Motor neuron (in vitro differentiated cells): Measurements from ENCODE around the gene POLD2. TPM values are rescaled to one million over a fixed set of nuclear protein-coding genes. Genes with fewer than 3 reads are reported as not detected.

ENCODE experiments used
- ATAC-seq, 8 experiments: fragments of 200-7000 bp; cut with Tn5 transposase; replicated peaks in 6 of 8; 2 replicates each; pipeline ENCODE4 v1.8.0; 2021; ENCODE audit warnings: mild to moderate bottlenecking in 8 of 8, moderate library complexity in 8 of 8
- H3K27ac ChIP-seq, 2 donors: fragments of 250-450 bp; sonication (Bioruptor Pico); 2 replicates each; pipeline ENCODE4 v1.9.0; 2021; ENCODE audit warnings: antibody characterized with exemption in 2 of 2, mild to moderate bottlenecking in 2 of 2, moderate library complexity in 1 of 2
- H3K4me1 ChIP-seq, 2 donors: fragments of 250-450 bp; sonication (Bioruptor Pico); replicated peaks in 1 of 2; 2 replicates each; pipeline ENCODE4 v1.6.1; 2021; ENCODE audit warnings: antibody characterized with exemption in 2 of 2, mild to moderate bottlenecking in 2 of 2, moderate library complexity in 1 of 2
- H3K4me3 ChIP-seq, 5 donors: fragments of 250-450 bp; sonication (Bioruptor Pico); 2 replicates each; pipeline ENCODE4 v1.9.0; 2021; ENCODE audit warnings: antibody characterized with exemption in 5 of 5, mild to moderate bottlenecking in 5 of 5, moderate library complexity in 4 of 5
- WGBS, 10 experiments: fragments of 450-650 bp; shearing (Covaris generic); methylation state at CpG; one replicate each; pipeline ENCODE4 v1.0.0; 2022; 5-methylcytosine and 5-hydroxymethylcytosine counted together
- in situ Hi-C, 9 experiments: fragments of 400-800 bp; cut with MboI; loops; one replicate each; pipeline ENCODE4 v1.15.0; 2021; ENCODE audit warnings: low sequenced_read_pairs in 9 of 9, low pct_unique_long_range_greater_than_20kb in 2 of 9; ENCODE audit not compliant: unreplicated experiment in 9 of 9
- total RNA-seq, 8 experiments: library from RNA; unstranded; fragments of 300-600 nt; gene quantifications; 2 replicates each; pipeline versions ENCODE4 v1.2.3 to v1.2.4, GENCODE V29; 2022

The POLD2 gene
- total RNA-seq, 8 experiments from 2014 or later: 53.7 to 146 (median 73.7) TPM

DNA sequence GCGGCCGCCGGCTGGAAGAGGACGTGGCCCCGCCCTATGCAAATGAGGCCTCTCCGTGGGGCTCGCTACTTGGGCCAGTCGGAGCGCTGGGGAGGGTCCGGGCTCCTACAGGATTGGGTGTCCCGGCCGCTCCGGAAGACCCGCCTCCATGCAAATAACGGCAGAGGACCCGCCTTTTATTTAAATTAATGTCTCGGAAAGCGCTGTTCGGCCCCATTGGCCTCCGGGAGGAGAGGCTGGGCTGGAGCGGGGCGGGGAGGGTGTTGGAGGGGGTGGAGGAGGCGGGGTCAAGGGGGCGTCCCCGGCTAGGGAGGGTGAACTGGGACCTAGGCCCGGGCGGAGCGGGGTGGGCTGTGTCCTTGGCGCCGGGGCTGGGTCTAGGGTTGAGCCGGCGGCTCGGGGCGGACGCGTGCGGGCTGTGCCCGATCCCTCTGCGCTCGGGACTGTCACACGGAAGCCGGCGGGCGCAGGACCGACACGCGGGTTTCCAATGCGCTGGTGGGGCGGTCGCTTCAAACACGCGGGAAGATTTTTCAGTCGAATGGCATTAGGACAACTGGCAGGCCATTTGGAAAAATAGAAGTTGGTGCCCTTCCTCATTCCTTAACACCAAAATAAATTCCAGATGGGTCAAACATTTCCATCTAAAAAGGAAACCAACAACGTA is 40.7 kb downstream of the POLD2 start:
- in situ Hi-C loops: no loop called here
- WGBS, 10 experiments: 0 to 33% (median 4%) methylated on average over 1 to 14 of the region's 54 CpGs; no CpG with 5 or more reads in 1 of the 10 experiments
- peaks cover 4 to 7% of the 10 kb centered on the region in 2 donors for H3K4me1 ChIP-seq

GRCh38 chr7:44081266-44081748 is 42.0 kb downstream of the POLD2 start:
- no peak for ATAC-seq
- peak overlapping the region; percentile 64 to 91 (median 74) for H3K4me3 ChIP-seq
- H3K27ac ChIP-seq: no peak overlapping the region
- peaks cover 4 to 7% of the 10 kb centered on the region in 2 donors for H3K4me1 ChIP-seq
- in situ Hi-C loops: no loop called here
- WGBS, 10 experiments: 33 to 100% (median 85%) methylated on average over 1 to 7 of the region's 9 CpGs; no CpG with 5 or more reads in 2 of the 10 experiments

More for the DNA sequence above, 40.7 kb downstream of the POLD2 start:
- ATAC-seq: peak; percentile 93 to 97 (median 94)
- Histone ChIP-seq H3K27ac (no peak overlapping the region), H3K4me3 (peak overlapping the region; percentile 48 to 91 (median 74))

GRCh38 chr7:44080686-44081265 is 42.6 kb downstream of the POLD2 start:
- no peak for ATAC-seq
- in situ Hi-C loops: no loop called here
- H3K4me3 ChIP-seq: no peak overlapping the region
- 76 to 100% (median 89%) methylated on average over 3 to 5 of the region's 11 CpGs; no CpG with 5 or more reads in 4 of the 10 experiments for WGBS, 10 experiments
- H3K27ac ChIP-seq: no peak overlapping the region
- H3K4me1 ChIP-seq: peaks cover 4 to 7% of the 10 kb centered on the region in 2 donors

DNA sequence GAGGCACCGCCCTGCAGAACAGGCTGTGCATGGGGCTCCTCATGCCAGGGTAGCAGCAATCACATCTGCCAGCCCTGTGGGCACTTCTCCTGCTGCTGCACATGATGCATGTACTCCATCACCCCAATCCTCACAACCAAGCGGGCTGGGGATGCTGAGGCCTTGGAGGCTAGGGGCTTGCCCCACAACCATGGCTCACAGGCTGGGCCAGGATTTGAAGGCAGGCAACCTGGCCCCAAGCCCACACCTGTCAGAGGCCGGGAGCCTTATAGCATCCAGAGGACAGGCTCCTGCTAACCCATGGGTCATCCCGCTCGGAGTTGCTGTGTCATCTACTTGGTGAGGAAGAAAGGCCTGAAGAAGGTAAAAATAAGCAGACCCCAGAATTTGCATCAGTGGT is 43.2 kb downstream of the POLD2 start:
- in situ Hi-C loops: no loop called here
- H3K4me3 ChIP-seq: no peak overlapping the region
- H3K27ac ChIP-seq: no peak overlapping the region
- ATAC-seq: no peak
- WGBS, 10 experiments: 90 to 100% (median 100%) methylated on average over 1 to 3 of the region's 5 CpGs; no CpG with 5 or more reads in 5 of the 10 experiments
- H3K4me1 ChIP-seq: peaks cover 4 to 7% of the 10 kb centered on the region in 2 donors

DNA sequence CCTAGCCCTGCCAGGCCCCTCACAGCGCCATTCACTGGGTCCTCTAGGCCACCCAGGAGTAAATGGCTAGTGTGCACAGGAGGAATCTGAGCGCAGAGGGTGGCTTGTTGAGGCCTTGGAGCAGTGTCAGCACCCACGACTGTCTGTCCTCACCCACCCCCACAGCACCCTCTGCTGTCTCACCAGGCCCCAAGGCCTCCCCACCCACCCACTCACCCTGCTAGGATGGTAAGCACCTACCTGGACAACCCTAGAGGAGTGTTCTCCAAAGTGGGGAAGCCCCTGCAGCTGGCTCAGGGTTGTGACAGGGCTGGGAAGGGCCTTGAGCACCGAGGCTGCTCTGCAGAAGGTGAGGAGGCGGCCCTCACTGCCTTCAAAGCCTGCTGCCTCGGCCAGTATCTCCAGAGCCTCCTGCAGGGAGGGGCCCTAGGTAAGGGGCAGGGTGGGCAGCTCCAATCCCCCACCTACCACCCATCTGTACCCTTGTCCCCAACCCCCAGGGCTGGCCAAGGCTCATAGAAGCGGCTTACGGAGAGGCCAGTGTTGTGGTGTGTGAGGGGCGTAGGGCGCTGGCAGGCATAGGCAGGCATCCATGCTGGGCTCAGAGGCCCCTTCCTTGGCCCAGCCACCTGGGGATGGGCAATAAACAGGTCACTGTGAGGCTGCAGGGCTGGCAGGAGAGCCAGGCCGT is 43.9 kb downstream of the POLD2 start:
- peaks cover 4 to 7% of the 10 kb centered on the region in 2 donors for H3K4me1 ChIP-seq
- WGBS, 10 experiments: 20 to 87% (median 86%) methylated on average over 1 to 3 of the region's 11 CpGs; no CpG with 5 or more reads in 7 of the 10 experiments
- H3K4me3 ChIP-seq: no peak overlapping the region
- in situ Hi-C loops: no loop called here
- no peak overlapping the region for H3K27ac ChIP-seq
- no peak for ATAC-seq

GRCh38 chr7:44078521-44078920 is 44.8 kb downstream of the POLD2 start:
- Histone ChIP-seq H3K4me3 (no peak overlapping the region), H3K4me1 (peaks cover 4 to 7% of the 10 kb centered on the region in 2 donors), H3K27ac (no peak overlapping the region)
- in situ Hi-C loops: no loop called here
- ATAC-seq: no peak
- WGBS, 10 experiments: 78 to 100% (median 94%) methylated on average over 1 to 5 of the region's 8 CpGs; no CpG with 5 or more reads in 6 of the 10 experiments

DNA sequence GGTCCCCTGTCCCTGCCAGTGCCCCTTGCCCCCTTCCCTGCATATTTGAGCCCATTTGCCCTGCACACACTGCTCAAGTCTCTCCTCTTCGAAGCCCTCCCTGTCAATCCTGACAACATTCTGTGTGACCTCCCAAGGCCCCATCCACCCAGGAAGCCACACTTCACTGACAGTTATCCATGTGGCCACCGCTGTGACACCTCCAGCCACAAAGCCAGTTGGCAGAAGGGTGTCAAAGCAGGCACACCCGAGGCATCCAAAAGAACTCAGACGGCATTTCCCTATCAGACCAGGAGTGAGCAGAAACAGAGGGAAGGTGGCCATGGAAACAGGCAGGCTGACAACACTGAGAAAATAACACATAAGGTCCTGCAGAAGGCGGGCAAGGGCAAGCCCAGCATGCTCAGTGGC is 45.7 kb downstream of the POLD2 start:
- Histone ChIP-seq H3K4me3 (no peak overlapping the region), H3K4me1 (peaks cover 4 to 7% of the 10 kb centered on the region in 2 donors), H3K27ac (no peak overlapping the region)
- 76 to 100% (median 92%) methylated on average over 1 to 3 of the region's 5 CpGs; no CpG with 5 or more reads in 5 of the 10 experiments for WGBS, 10 experiments
- in situ Hi-C loops: no loop called here
- ATAC-seq: no peak

GRCh38 chr7:44077061-44077460 is 46.3 kb downstream of the POLD2 start:
- H3K4me3 ChIP-seq: no peak overlapping the region

DNA sequence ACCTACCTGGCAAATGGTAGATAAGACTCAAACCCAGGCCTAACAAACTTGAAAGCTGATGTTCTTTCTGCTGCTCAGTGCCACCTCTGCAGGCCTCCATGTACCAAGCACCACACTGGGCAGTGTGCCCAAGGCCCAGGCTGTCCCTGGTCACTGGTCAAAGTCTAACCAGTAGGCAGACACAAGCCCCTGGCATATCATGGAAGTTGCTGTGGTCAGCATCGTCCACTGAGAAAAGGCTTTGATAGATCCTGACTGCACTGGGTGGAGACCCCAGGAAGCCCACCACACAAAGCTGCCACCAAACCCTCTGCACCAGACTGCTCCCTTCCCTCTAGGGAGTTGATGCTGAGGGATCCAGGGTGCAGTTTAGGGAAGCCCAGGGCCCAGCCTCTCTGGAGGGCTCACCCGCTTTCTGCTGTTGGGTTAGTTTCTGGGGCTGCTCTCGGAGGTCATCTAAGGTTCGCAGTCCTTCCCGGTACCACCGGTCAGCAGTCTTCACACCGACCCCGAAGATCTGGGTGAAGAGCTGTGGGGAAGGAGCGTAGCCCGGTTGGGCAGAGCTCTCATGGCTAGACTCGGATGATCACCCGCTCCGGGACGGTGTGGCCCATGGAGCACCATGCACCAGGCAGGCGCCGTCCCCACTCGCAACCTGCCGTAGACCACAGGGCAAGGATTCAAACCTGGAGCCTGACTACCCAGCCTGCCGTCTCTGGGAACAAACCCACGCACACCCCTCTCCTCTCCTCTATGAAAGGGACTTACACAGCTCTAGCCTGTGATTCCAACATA is 47.0 kb downstream of the POLD2 start:
- in situ Hi-C loops: no loop called here
- Histone ChIP-seq H3K4me1 (peaks cover under 1 to 3% of the 10 kb centered on the region in 2 donors), H3K27ac (no peak overlapping the region), H3K4me3 (no peak overlapping the region)
- ATAC-seq: no peak
- 95 to 98% (median 96%) methylated on average over 4 to 8 of the region's 20 CpGs; no CpG with 5 or more reads in 3 of the 10 experiments for WGBS, 10 experiments

More at GRCh38 chr7:44077061-44077460, 46.3 kb downstream of the POLD2 start:
- WGBS, 10 experiments: 57 to 100% (median 85%) methylated on average over 1 to 3 of the region's 9 CpGs; no CpG with 5 or more reads in 6 of the 10 experiments
- in situ Hi-C loops: no loop called here
- H3K4me1 ChIP-seq: peaks cover 4 to 7% of the 10 kb centered on the region in 2 donors
- no peak for ATAC-seq
- no peak overlapping the region for H3K27ac ChIP-seq

GRCh38 chr7:44075296-44076075 is 47.9 kb downstream of the POLD2 start:
- H3K4me1 ChIP-seq: no peaks in the 10 kb centered on the region
- H3K4me3 ChIP-seq: no peak overlapping the region
- in situ Hi-C loops: no loop called here
- 92 to 100% (median 96%) methylated on average over 2 to 8 of the region's 17 CpGs; no CpG with 5 or more reads in 4 of the 10 experiments for WGBS, 10 experiments
- H3K27ac ChIP-seq: no peak overlapping the region
- ATAC-seq: no peak

- ATAC-seq: peak in 2 of 8 experiments; percentile 6 to 9
Measured at GRCh38 chr7:44074349-44074695, 49.0 kb downstream of the POLD2 start.

More at GRCh38 chr7:44074349-44074695, 49.0 kb downstream of the POLD2 start:
- in situ Hi-C loops: no loop called here
- Histone ChIP-seq H3K4me3 (no peak overlapping the region), H3K27ac (no peak overlapping the region), H3K4me1 (no peaks in the 10 kb centered on the region)
- WGBS, 10 experiments: 67 to 100% (median 89%) methylated on average over 1 to 4 of the region's 13 CpGs; no CpG with 5 or more reads in 6 of the 10 experiments
